OCI-LY1 (cell line): ENCODE data around the gene P2RY12.

Source experiments
- CTCF ChIP-seq: fragments of 200-600 bp; sonication (generic), shearing (Covaris generic); IDR thresholded peaks from 2 replicates; pipeline ENCODE4 v1.5.1; 2017; ENCODE audit warnings: mild to moderate bottlenecking, antibody characterized with exemption, low read length, moderate library complexity, mixed read lengths
- EZH2 ChIP-seq: fragments of 200-600 bp; sonication (generic), shearing (Covaris generic); IDR thresholded peaks from 2 replicates; pipeline ENCODE4 v1.8.0; 2017; ENCODE audit warnings: borderline replicate concordance, mixed run types, mild to moderate bottlenecking, antibody characterized with exemption, low read length, moderate library complexity, mixed read lengths

GRCh38 chr3:151393146-151393830 is 8.7 kb upstream of the P2RY12 start:
- TF ChIP-seq CTCF (no peak), EZH2 (no peak)
